HG03520 (cell line): ENCODE results near the gene SV2C.

Source experiments
- ATAC-seq: cut with Tn5 transposase; IDR thresholded peaks from one replicate; pipeline ENCODE4 v1.9.1; 2021; ENCODE audit warnings: mild to moderate bottlenecking, moderate library complexity; ENCODE audit not compliant: unreplicated experiment

SV2C gene

GRCh38 chr5:76249621-76250020 is 166.4 kb downstream of the SV2C start:
- no peak for ATAC-seq

- no peak for ATAC-seq
Observed at GRCh38 chr5:76250463-76250862, 167.3 kb downstream of the SV2C start.

GRCh38 chr5:76251656-76252055 is 168.5 kb downstream of the SV2C start:
- ATAC-seq: no peak

DNA sequence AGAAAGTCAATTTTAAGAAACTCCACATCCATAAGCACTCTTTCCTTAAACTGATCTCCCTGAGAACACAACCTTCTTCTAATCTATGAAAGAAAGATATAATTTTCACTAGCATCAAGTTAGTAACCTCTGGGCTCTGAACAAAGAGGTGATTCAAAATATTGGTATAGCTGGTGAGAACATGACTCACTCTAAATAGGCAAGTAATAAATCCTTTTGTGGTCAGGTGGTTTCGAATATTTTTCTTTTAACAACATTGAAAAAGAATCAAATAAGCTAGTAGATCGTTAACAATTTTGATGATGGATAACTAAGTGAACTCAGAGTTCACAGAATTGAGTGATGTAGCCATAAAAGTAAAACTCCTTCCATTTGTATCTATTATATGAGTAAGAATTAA is 169.3 kb downstream of the SV2C start:
- no peak for ATAC-seq

DNA sequence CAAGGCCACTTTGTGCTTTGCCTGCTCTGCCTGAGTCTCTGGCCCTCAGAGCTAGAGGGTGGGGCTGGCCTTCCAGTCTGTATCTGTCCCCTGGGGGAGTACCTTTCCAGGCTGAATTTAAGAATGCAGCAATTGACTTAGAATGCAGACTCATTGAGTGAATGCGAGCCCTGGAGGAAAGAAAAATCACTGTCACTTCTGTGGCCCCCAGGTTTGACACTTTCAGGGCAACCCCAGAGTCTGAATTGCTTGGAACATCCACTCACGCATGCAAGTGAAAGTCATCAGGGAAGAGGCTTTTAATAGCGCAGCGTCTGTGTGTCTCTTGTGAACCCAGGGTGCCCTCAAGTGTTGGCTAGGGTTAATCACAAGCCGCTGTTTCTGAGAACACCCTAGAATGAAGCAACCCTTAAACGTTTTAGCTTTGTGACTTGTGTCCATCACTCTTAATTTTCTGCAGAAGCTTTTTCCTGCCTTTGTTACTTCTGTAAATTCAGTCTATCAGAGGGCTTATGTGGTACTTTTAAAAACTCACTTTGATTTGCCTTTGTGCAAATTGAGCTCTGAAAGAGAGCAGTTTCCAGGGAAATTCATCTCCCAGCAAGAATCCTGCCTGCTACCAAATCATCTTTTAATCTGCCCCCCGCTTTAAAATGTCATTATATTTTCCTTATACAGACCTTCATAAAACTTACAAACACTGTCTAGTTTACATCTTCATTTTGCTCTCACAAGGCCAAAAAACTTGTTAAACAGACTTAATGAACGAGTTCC is 173.1 kb downstream of the SV2C start:
- ATAC-seq: no peak

DNA sequence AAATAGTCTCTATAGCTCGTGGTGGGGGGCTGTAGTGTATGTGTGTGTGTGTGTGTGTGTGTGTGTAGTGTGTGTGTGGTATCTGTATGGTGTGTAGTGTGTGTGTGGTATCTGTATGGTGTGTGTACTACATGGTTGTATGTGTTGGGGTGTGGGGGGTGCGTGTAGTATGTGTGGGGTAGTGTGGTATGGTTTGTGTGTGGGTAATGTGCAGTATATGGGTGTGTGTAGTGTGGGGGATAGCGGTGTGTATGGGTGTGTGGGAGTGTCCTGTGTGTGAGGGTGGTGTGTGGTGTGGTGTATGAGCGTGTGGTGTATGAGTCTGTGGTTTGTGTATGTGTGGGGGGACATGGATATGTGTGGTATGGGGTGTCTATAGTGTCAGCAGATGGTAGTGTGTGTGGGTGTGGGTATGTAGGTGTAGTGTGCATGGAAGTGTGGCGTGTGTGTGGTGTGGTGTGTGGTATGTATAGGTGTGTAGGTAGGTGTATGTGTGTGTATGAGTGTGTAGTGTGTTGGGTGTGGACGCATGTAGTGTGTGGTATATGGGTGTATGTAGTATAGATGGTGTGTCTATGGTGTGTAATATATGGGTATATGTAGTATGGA is 174.1 kb downstream of the SV2C start:
- no peak for ATAC-seq

DNA sequence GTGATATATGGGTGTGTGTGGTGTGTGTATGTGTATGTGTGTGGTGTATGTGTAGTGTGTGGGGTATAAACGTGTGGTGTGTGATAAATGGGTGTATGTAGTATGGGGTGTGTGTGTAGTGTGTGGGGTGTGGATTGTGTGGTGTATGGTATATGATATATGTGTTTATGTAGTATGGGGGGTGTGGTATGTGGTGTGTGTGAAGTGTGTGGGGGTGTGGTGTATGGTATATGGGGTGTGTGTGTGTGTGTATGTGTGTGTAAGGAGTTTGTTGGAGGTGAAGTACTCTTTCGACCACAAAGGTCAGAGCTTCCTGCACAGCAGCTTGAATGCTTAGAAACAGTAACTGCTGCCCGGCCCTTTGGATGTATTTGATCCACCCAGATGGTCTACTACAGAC is 174.7 kb downstream of the SV2C start:
- no peak for ATAC-seq

DNA sequence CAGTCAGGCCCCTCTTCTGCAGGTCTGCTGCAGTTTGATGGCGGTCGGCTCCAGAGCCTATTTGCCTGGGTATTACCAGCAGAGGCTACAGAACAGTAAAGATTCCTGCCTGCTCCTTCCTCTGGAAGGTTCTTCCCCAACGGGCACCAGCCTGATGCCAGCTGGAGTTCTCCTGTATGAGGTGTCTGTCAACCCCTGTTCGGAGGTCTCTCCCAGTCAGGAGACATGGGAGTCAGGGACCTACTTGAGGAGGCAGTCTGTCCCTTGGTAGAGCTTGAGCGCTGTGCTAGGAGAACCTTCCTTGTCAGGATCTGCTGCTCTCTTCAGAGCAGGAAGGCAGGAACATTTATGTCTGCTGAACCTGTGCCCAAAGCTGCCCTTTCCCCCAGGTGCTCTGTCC is 181.5 kb downstream of the SV2C start:
- ATAC-seq: no peak

- no peak for ATAC-seq
Observed at GRCh38 chr5:76269259-76269931, 186.2 kb downstream of the SV2C start.

DNA sequence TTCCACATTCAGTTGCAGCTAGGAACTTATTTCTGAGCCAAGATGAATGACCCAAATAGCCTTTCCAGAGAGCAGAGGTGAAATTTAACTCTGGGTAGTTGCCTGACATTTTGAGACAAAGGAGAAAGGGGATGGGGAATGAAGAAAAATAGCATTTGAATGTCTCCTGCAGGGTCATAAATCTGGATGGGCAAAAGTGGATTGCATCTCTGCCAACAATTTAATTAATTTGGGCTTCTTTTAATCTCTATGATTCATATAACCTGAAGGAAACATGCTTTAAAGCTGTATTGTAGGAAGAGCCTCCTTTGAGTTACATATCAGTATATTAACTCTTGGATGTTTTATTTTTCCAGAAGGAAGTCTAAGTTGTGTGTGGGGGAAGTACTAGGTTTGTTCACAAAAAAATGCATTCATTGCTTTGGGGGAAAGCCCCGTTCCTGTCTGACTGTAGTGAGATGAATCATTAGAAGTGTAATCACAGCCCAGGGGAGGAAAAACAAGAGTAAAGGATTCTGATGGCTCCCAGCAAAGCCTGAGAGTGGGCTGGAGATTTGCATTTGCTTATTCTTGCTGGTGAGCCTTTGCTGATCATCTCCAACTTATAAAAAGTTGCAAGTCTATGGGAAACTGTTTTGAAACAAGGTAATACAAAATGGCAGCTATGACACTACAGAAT is 186.9 kb downstream of the SV2C start:
- no peak for ATAC-seq

DNA sequence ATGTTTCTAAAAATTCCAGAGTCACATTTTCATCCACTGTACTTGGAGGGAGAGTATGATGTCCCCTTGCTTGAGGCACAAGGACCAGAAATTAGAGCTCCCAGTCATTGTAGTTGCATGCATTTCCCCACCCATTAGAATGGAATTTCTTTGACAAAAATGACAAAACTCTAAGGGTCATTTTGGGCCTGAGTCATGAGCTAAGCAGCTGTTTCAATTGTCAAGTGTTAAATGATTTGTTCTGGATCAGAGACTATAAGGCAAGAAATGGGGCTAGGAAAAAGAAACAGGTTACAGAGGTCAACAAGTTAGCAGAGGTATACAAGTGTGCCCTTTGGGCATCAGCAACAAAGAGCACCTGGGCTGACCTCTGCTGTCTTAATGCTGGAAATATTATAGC is 188.7 kb downstream of the SV2C start:
- no peak for ATAC-seq

DNA sequence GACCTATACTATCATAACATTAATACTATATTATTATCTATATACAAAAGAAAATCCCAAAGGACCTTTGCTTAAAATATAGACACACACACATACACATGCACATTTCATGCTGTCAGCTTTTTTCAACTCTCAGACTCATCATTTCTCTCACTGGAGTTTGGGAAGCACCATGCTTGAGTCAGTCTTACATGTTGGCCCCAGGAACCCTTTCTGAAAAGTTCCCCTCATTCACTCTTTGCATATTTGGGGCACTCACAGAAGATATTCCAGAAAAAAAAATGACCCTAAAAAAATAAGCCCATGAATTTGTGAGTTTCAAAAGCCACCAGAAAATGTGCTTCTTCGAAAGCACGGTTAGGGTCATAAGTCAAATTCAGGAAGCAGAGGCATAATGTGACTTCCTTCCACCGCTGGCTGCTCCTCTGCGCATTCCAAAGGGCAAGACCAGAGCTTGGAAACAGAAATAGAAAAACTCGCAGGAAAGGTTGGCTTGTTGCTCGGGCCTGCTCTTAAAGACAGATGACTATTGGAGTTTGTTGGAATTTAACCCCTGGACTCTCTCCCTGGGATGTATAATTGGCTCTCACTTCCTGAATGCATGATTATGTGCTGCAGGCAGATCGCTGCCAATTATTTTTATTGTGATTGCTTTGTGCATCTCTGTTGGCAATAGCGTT is 190.2 kb downstream of the SV2C start:
- no peak for ATAC-seq

- ATAC-seq: no peak
Observed at GRCh38 chr5:76274571-76274970, 191.4 kb downstream of the SV2C start.

- no peak for ATAC-seq
Observed at GRCh38 chr5:76277736-76278135, 194.6 kb downstream of the SV2C start.

GRCh38 chr5:76278261-76278789 is 195.1 kb downstream of the SV2C start:
- no peak for ATAC-seq

- ATAC-seq: no peak
Observed at GRCh38 chr5:76280494-76280893, 197.3 kb downstream of the SV2C start.

DNA sequence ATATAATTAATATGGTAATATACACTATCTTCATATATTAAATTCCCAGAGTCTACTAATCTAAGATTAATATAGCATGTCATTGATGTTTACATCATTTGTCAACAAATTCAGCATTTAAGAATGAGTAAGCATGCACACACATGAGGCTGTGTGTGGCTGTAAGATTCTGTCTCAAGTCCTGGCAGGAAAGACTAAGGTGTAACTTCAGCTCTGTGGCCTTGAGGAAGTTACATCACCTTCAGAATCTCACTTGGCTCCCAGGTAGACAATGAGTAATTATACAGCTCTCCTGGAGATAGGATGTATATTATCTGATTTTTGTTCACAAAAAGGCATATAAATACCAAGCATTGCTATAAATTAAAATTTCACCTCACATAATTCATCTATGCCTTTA is 200.5 kb downstream of the SV2C start:
- no peak for ATAC-seq

GRCh38 chr5:76289692-76290091 is 206.5 kb downstream of the SV2C start:
- no peak for ATAC-seq

DNA sequence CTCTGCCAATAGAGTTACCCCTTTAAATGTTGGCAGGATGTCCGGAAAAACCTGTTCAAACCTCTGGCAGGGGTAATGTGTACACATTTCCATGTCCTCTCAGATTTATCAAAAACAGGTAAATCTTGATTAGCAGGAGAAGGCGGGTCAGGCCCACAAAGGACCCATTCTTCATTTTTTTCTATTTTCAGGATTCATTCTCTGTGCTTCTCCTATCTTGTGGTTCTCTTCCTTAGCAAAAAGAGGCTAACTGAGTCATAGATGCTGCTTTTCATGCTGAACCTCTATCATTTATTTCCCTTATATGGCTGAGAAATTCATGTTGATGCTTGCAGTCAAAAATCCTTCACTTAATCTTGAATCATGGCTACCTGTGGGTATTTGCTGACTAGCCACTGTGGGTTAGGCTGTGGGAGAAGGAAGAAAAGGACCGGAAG is 207.2 kb downstream of the SV2C start:
- ATAC-seq: no peak

- no peak for ATAC-seq
Observed at GRCh38 chr5:76291305-76292077, 208.3 kb downstream of the SV2C start.
